Common myeloid progenitor, CD34-positive (primary cell): ENCODE measurements around the gene CCDC90B.
A peak's percentile ranks its signal among the peaks of the same experiment; 100 is the strongest.

Experiments used
- CTCF ChIA-PET: fragments of 350-600 bp; sonication (Branson Sonifier 250); formaldehyde crosslinking; loops from one replicate; lab custom pipeline; 2021; ENCODE audit warnings: antibody characterized with exemption; lab: Charles Lee
- POLR2A ChIA-PET: fragments of 350-600 bp; sonication (Branson Sonifier 250); formaldehyde crosslinking; loops from one replicate; lab custom pipeline; 2021; ENCODE audit warnings: antibody characterized with exemption; lab: Charles Lee
- DNase-seq, 3 donors: peaks; one replicate each; pipeline versions ENCODE4 v3.0.0 to v3.0.0-alpha.2; 2013
- H3K27ac ChIP-seq, 2 experiments: 1 replicate in 1 of 2; 2 replicates in 1 of 2; pipeline ENCODE4 v1.7.0; 2013; ENCODE audit warnings: inconsistent platforms in 2 of 2, low read length in 2 of 2, mild to moderate bottlenecking in 2 of 2, low read depth in 1 of 2, moderate library complexity in 1 of 2; ENCODE audit not compliant: severe bottlenecking in 2 of 2, insufficient read depth in 1 of 2, poor library complexity in 1 of 2
- H3K27me3 ChIP-seq, 5 experiments: replicated peaks in 2 of 5; 1 replicate in 3 of 5; 2 replicates in 2 of 5; pipeline versions ENCODE4 v1.6.1 to v1.7.0; 2013; ENCODE audit warnings: low read length in 4 of 5, mild to moderate bottlenecking in 2 of 5, moderate library complexity in 2 of 5, inconsistent platforms in 1 of 5; ENCODE audit not compliant: insufficient read depth in 5 of 5, control insufficient read depth in 4 of 5
- H3K36me3 ChIP-seq, 4 experiments: 1 replicate in 2 of 4; 2 replicates in 2 of 4; pipeline versions ENCODE4 v1.6.1 to v1.7.0; 2013; ENCODE audit warnings: low read length in 3 of 4, control low read depth in 1 of 4, mild to moderate bottlenecking in 1 of 4; ENCODE audit not compliant: control insufficient read depth in 4 of 4, insufficient read depth in 4 of 4
- H3K4me1 ChIP-seq, 4 experiments: 1 replicate in 3 of 4; 2 replicates in 1 of 4; pipeline versions ENCODE4 v1.6.1 to v1.7.1; 2013; ENCODE audit warnings: low read length in 3 of 4, mild to moderate bottlenecking in 3 of 4, control low read depth in 1 of 4, inconsistent platforms in 1 of 4, moderate library complexity in 1 of 4; ENCODE audit not compliant: control insufficient read depth in 4 of 4, insufficient read depth in 4 of 4; ENCODE audit errors: control extremely low read depth in 1 of 4
- H3K4me3 ChIP-seq, 7 experiments: 1 replicate in 4 of 7; 2 replicates in 3 of 7; pipeline versions ENCODE4 v1.5.1 to v1.7.0; 2013; ENCODE audit warnings: mild to moderate bottlenecking in 7 of 7, low read length in 6 of 7, moderate library complexity in 6 of 7, inconsistent platforms in 2 of 7, low read depth in 2 of 7, control low read depth in 1 of 7; ENCODE audit not compliant: insufficient read depth in 4 of 7, control insufficient read depth in 1 of 7; ENCODE audit errors: extremely low read depth in 1 of 7
- H3K9me3 ChIP-seq, 5 experiments: 1 replicate in 4 of 5; 2 replicates in 1 of 5; pipeline versions ENCODE4 v1.6.1 to v1.7.1; 2013; ENCODE audit warnings: low read length in 4 of 5, mild to moderate bottlenecking in 2 of 5, inconsistent platforms in 1 of 5, low read depth in 1 of 5, moderate library complexity in 1 of 5; ENCODE audit not compliant: control insufficient read depth in 4 of 5, insufficient read depth in 2 of 5; ENCODE audit errors: control extremely low read depth in 1 of 5
- WGBS: methylation state at CpG from one replicate; pipeline ENCODE4 v1.1.5; 2013; ENCODE audit not compliant: insufficient coverage; 5-methylcytosine and 5-hydroxymethylcytosine counted together

The CCDC90B gene

GRCh38 chr11:83306200-83307080 lies 20.3 kb upstream of the CCDC90B start:
- CTCF ChIA-PET: interaction anchor here (0.9 to 1.9 kb wide), 5 partner anchors 9 to 16 kb away, joined by 3 to 5 read pairs (median 3); no protein-coding TSS in a partner anchor
- POLR2A ChIA-PET: no interaction called here
- H3K27ac ChIP-seq: no peak overlapping the region
- no peaks in the 10 kb centered on the region for H3K4me1 ChIP-seq
- no peaks in the 10 kb centered on the region for H3K9me3 ChIP-seq
- no peaks in the 10 kb centered on the region for H3K36me3 ChIP-seq
- no peaks in the 10 kb centered on the region for H3K27me3 ChIP-seq
- 100% methylated on average over 3 of the region's 4 CpGs for WGBS
- DNase-seq: no peak
- H3K4me3 ChIP-seq: no peak overlapping the region

- POLR2A ChIA-PET: no interaction called here
- 100% methylated on average over 4 of the region's 4 CpGs for WGBS
These were observed 17.1 kb upstream of the CCDC90B start for GRCh38 chr11:83303316-83303715.

GRCh38 chr11:83302151-83302550 lies 16.0 kb upstream of the CCDC90B start:
- 42% methylated on average over 3 of the region's 3 CpGs for WGBS

More at GRCh38 chr11:83303316-83303715, 17.1 kb upstream of the CCDC90B start:
- Histone ChIP-seq H3K9me3 (no peaks in the 10 kb centered on the region), H3K27me3 (peaks cover 0 to 4% (median 0%) of the 10 kb centered on the region in 5 experiments), H3K4me1 (no peaks in the 10 kb centered on the region), H3K27ac (no peak overlapping the region), H3K4me3 (no peak overlapping the region), H3K36me3 (no peaks in the 10 kb centered on the region)
- no peak for DNase-seq
- CTCF ChIA-PET: interaction anchor here (1.0 to 1.3 kb wide), 2 partner anchors 10 to 12 kb away, joined by 3 to 8 read pairs; no protein-coding TSS in a partner anchor

GRCh38 chr11:83299681-83300080 lies 13.5 kb upstream of the CCDC90B start:
- Histone ChIP-seq H3K4me1 (no peaks in the 10 kb centered on the region), H3K27me3 (peaks cover 0 to 4% (median 0%) of the 10 kb centered on the region in 5 experiments), H3K9me3 (no peaks in the 10 kb centered on the region), H3K27ac (no peak overlapping the region), H3K36me3 (no peaks in the 10 kb centered on the region), H3K4me3 (no peak overlapping the region)
- DNase-seq: no peak
- WGBS: 94% methylated on average over 5 of the region's 6 CpGs
- ChIA-PET CTCF (no interaction called here), POLR2A (no interaction called here)

More at GRCh38 chr11:83302151-83302550, 16.0 kb upstream of the CCDC90B start:
- no peak overlapping the region for H3K4me3 ChIP-seq
- peak in 2 of 3 donors; percentile 31 to 38 for DNase-seq
- H3K4me1 ChIP-seq: no peaks in the 10 kb centered on the region
- POLR2A ChIA-PET: interaction anchor here (0.6 kb wide), 1 partner anchor 601 kb away, joined by 3 read pairs; no protein-coding TSS in a partner anchor
- H3K27me3 ChIP-seq: peaks cover 0 to 4% (median 0%) of the 10 kb centered on the region in 5 experiments
- H3K9me3 ChIP-seq: no peaks in the 10 kb centered on the region
- CTCF ChIA-PET: interaction anchor here (1.5 kb wide), 1 partner anchor 10 kb away, joined by 4 read pairs; no protein-coding TSS in a partner anchor
- H3K27ac ChIP-seq: no peak overlapping the region
- no peaks in the 10 kb centered on the region for H3K36me3 ChIP-seq

- H3K36me3 ChIP-seq: no peaks in the 10 kb centered on the region
- ChIA-PET POLR2A (no interaction called here), CTCF (interaction anchor here (1.1 to 4.9 kb wide), 5 partner anchors 12 to 533 kb away, joined by 3 to 24 read pairs (median 11); no protein-coding TSS in a partner anchor)
- DNase-seq: no peak
- H3K9me3 ChIP-seq: no peaks in the 10 kb centered on the region
- no peaks in the 10 kb centered on the region for H3K4me1 ChIP-seq
- no peak overlapping the region for H3K4me3 ChIP-seq
- peaks cover 0 to 1% (median 0%) of the 10 kb centered on the region in 5 experiments for H3K27me3 ChIP-seq
- no peak overlapping the region for H3K27ac ChIP-seq
- WGBS: 95% methylated on average over 4 of the region's 4 CpGs
These were observed 8.0 kb upstream of the CCDC90B start for GRCh38 chr11:83294208-83294607.

GRCh38 chr11:83293457-83293774 lies 7.2 kb upstream of the CCDC90B start:
- ChIA-PET CTCF (interaction anchor here (0.9 to 4.9 kb wide), 12 partner anchors 10 to 1225 kb away, joined by 3 to 24 read pairs (median 4); partner anchors contain the start of gene DDIAS), POLR2A (no interaction called here)
- no peaks in the 10 kb centered on the region for H3K27me3 ChIP-seq
- 91% methylated on average over 3 of the region's 4 CpGs for WGBS
- no peak overlapping the region for H3K4me3 ChIP-seq
- no peak overlapping the region for H3K27ac ChIP-seq
- no peak for DNase-seq
- H3K9me3 ChIP-seq: no peaks in the 10 kb centered on the region
- H3K36me3 ChIP-seq: no peaks in the 10 kb centered on the region
- no peaks in the 10 kb centered on the region for H3K4me1 ChIP-seq
